Motor neuron (in vitro differentiated cells): ENCODE measurements around the gene CIDEA. TPM values are rescaled to one million over a fixed set of nuclear protein-coding genes. Genes with fewer than 3 reads are reported as not detected.

Source experiments
- ATAC-seq, 8 experiments: fragments of 200-7000 bp; cut with Tn5 transposase; replicated peaks in 6 of 8; 2 replicates each; pipeline ENCODE4 v1.8.0; 2021; ENCODE audit warnings: mild to moderate bottlenecking in 8 of 8, moderate library complexity in 8 of 8
- H3K27ac ChIP-seq, 2 donors: fragments of 250-450 bp; sonication (Bioruptor Pico); 2 replicates each; pipeline ENCODE4 v1.9.0; 2021; ENCODE audit warnings: antibody characterized with exemption in 2 of 2, mild to moderate bottlenecking in 2 of 2, moderate library complexity in 1 of 2
- H3K4me1 ChIP-seq, 2 donors: fragments of 250-450 bp; sonication (Bioruptor Pico); replicated peaks in 1 of 2; 2 replicates each; pipeline ENCODE4 v1.6.1; 2021; ENCODE audit warnings: antibody characterized with exemption in 2 of 2, mild to moderate bottlenecking in 2 of 2, moderate library complexity in 1 of 2
- H3K4me3 ChIP-seq, 5 donors: fragments of 250-450 bp; sonication (Bioruptor Pico); 2 replicates each; pipeline ENCODE4 v1.9.0; 2021; ENCODE audit warnings: antibody characterized with exemption in 5 of 5, mild to moderate bottlenecking in 5 of 5, moderate library complexity in 4 of 5
- WGBS, 10 experiments: fragments of 450-650 bp; shearing (Covaris generic); methylation state at CpG; one replicate each; pipeline ENCODE4 v1.0.0; 2022; 5-methylcytosine and 5-hydroxymethylcytosine counted together
- in situ Hi-C, 9 experiments: fragments of 400-800 bp; cut with MboI; loops; one replicate each; pipeline ENCODE4 v1.15.0; 2021; ENCODE audit warnings: low sequenced_read_pairs in 9 of 9, low pct_unique_long_range_greater_than_20kb in 2 of 9; ENCODE audit not compliant: unreplicated experiment in 9 of 9
- total RNA-seq, 8 experiments: library from RNA; unstranded; fragments of 300-600 nt; gene quantifications; 2 replicates each; pipeline versions ENCODE4 v1.2.3 to v1.2.4, GENCODE V29; 2022

CIDEA gene
- total RNA-seq, 8 experiments from 2014 or later, result 0.14 to 0.31 TPM; not detected in 6

GRCh38 chr18:12325726-12326245, 71.6 kb downstream of the CIDEA start:
- 82 to 100% (median 94%) methylated on average over 2 to 10 of the region's 29 CpGs; no CpG with 5 or more reads in 2 of the 10 experiments for WGBS, 10 experiments
- H3K4me3 ChIP-seq, result no peak overlapping the region
- H3K4me1 ChIP-seq, result no peaks in the 10 kb centered on the region
- in situ Hi-C loops, result no loop called here
- no peak for ATAC-seq
- H3K27ac ChIP-seq, result no peak overlapping the region

GRCh38 chr18:12326711-12327460, 72.7 kb downstream of the CIDEA start:
- ATAC-seq, result peak in 2 of 8 experiments; percentile 2 to 6
- no peak overlapping the region for H3K27ac ChIP-seq
- in situ Hi-C loops, result no loop called here
- no peak overlapping the region for H3K4me3 ChIP-seq
- WGBS, 10 experiments, result 75 to 100% (median 86%) methylated on average over 1 to 6 of the region's 12 CpGs; no CpG with 5 or more reads in 5 of the 10 experiments
- H3K4me1 ChIP-seq, result no peaks in the 10 kb centered on the region

Other genes with a start within 250 kb of the CIDEA start
- gene ANKRD62, start 160.5 kb upstream of the CIDEA start, total RNA-seq, result under 1 TPM in 5 of 8 experiments, not detected in 3; 0.05 to 0.21 (median 0.14) TPM
- gene TUBB6, start 53.9 kb downstream of the CIDEA start, total RNA-seq, result 100 to 1,000 TPM in 3 of 8 experiments, 10 to 100 TPM in 5; 12.1 to 161 (median 55.6) TPM
- gene AFG3L2, start 122.9 kb downstream of the CIDEA start, total RNA-seq, result 10 to 100 TPM; 27.1 to 83.7 (median 40.9) TPM
- 1 to 10 TPM; 1.4 to 7.3 (median 4.5) TPM for gene PRELID3A, start 153.6 kb downstream of the CIDEA start, total RNA-seq